H9 (cell line): ENCODE results near the gene USP13. TPM values are rescaled to one million over a fixed set of nuclear protein-coding genes. Genes with fewer than 3 reads are reported as not detected.

Source experiments
- DNase-seq: peaks from one replicate; pipeline ENCODE4 v3.0.0-alpha.2; 2017
- H2AFZ ChIP-seq: one replicate; pipeline ENCODE4 v1.6.1; 2013; ENCODE audit warnings: mild to moderate bottlenecking, low read length, control low read depth, moderate library complexity
- H2AK5ac ChIP-seq: 2 replicates; pipeline ENCODE4 v1.6.1; 2013; ENCODE audit warnings: low read length, control low read depth, mixed read lengths; ENCODE audit not compliant: insufficient read length
- H2BK120ac ChIP-seq: one replicate; pipeline ENCODE4 v1.6.1; 2013; ENCODE audit warnings: low read depth, mild to moderate bottlenecking, low read length, control low read depth, inconsistent platforms; ENCODE audit not compliant: poor library complexity, severe bottlenecking
- H2BK12ac ChIP-seq: 2 replicates; pipeline ENCODE4 v1.6.1; 2013; ENCODE audit warnings: low read length, control low read depth, mixed read lengths, low read depth; ENCODE audit not compliant: insufficient read length
- H2BK15ac ChIP-seq: 2 replicates; pipeline ENCODE4 v1.6.1; 2013; ENCODE audit warnings: low read depth, low read length, control low read depth
- H2BK20ac ChIP-seq: one replicate; pipeline ENCODE4 v1.6.1; 2013; ENCODE audit warnings: low read depth, mild to moderate bottlenecking, low read length, control low read depth, inconsistent platforms; ENCODE audit not compliant: poor library complexity, severe bottlenecking
- H2BK5ac ChIP-seq: 2 replicates; pipeline ENCODE4 v1.6.1; 2013; ENCODE audit warnings: low read length, control low read depth, mixed read lengths; ENCODE audit not compliant: insufficient read length
- H3K14ac ChIP-seq: 2 replicates; pipeline ENCODE4 v1.6.1; 2013; ENCODE audit warnings: low read length, control low read depth; ENCODE audit not compliant: insufficient read depth
- H3K18ac ChIP-seq: 2 replicates; pipeline ENCODE4 v1.6.1; 2013; ENCODE audit warnings: low read depth, mild to moderate bottlenecking, mixed read lengths, low read length, control low read depth; ENCODE audit not compliant: insufficient read length
- H3K23ac ChIP-seq: 2 replicates; pipeline ENCODE4 v1.6.1; 2013; ENCODE audit warnings: low read length, control low read depth, mixed read lengths, low read depth; ENCODE audit not compliant: insufficient read length
- H3K23me2 ChIP-seq: 2 replicates; pipeline ENCODE4 v1.6.1; 2013; ENCODE audit warnings: low read depth, mild to moderate bottlenecking, mixed read lengths, low read length, control low read depth; ENCODE audit not compliant: insufficient read length, poor library complexity, severe bottlenecking
- H3K27ac ChIP-seq: 2 replicates; pipeline ENCODE4 v1.5.1; 2013; ENCODE audit warnings: low read length, control low read depth, mixed read lengths, low read depth; ENCODE audit not compliant: insufficient read length
- H3K27me3 ChIP-seq: 2 replicates; pipeline ENCODE4 v1.6.1; 2013; ENCODE audit warnings: low read length, control low read depth, inconsistent platforms; ENCODE audit not compliant: insufficient read depth
- H3K4ac ChIP-seq: 2 replicates; pipeline ENCODE4 v1.6.1; 2013; ENCODE audit warnings: low read depth, mild to moderate bottlenecking, control low read depth, inconsistent platforms, low read length, moderate library complexity
- H3K4me1 ChIP-seq: 2 replicates; pipeline ENCODE4 v1.6.1; 2013; ENCODE audit warnings: low read length, control low read depth, inconsistent platforms; ENCODE audit not compliant: insufficient read depth
- H3K4me2 ChIP-seq: 2 replicates; pipeline ENCODE4 v1.6.1; 2013; ENCODE audit warnings: low read length, control low read depth, mixed read lengths; ENCODE audit not compliant: insufficient read length, insufficient read depth
- H3K56ac ChIP-seq: 2 replicates; pipeline ENCODE4 v1.6.1; 2013; ENCODE audit warnings: low read depth, mild to moderate bottlenecking, mixed read lengths, low read length, control low read depth; ENCODE audit not compliant: insufficient read length
- H3K79me1 ChIP-seq: 2 replicates; pipeline ENCODE4 v1.6.1; 2013; ENCODE audit warnings: low read depth, mild to moderate bottlenecking, moderate library complexity, low read length, control low read depth, inconsistent platforms; ENCODE audit not compliant: insufficient read depth, poor library complexity, severe bottlenecking
- H3K79me2 ChIP-seq: 2 replicates; pipeline ENCODE4 v1.6.1; 2013; ENCODE audit warnings: low read length, control low read depth, inconsistent platforms; ENCODE audit not compliant: insufficient read depth
- H3K9ac ChIP-seq: 2 replicates; pipeline ENCODE4 v1.6.1; 2013; ENCODE audit warnings: low read length, control low read depth, mixed read lengths; ENCODE audit not compliant: insufficient read length; ENCODE audit errors: extremely low read depth
- H3K9me3 ChIP-seq: one replicate; pipeline ENCODE4 v1.6.1; 2013; ENCODE audit warnings: low read depth, low read length, inconsistent platforms; ENCODE audit not compliant: control insufficient read depth
- H3T11ph ChIP-seq: one replicate; pipeline ENCODE4 v1.6.1; 2013; ENCODE audit warnings: mild to moderate bottlenecking, low read length, control low read depth, inconsistent platforms
- H4K20me1 ChIP-seq: one replicate; pipeline ENCODE4 v1.6.1; 2013; ENCODE audit not compliant: control insufficient read depth, insufficient read length, insufficient read depth
- H4K5ac ChIP-seq: 2 replicates; pipeline ENCODE4 v1.6.1; 2013; ENCODE audit warnings: low read depth, mild to moderate bottlenecking, mixed read lengths, low read length, control low read depth; ENCODE audit not compliant: insufficient read length
- H4K8ac ChIP-seq: replicated peaks from 2 replicates; pipeline ENCODE4 v1.6.1; 2013; ENCODE audit warnings: low read length, control low read depth, mixed read lengths, low read depth; ENCODE audit not compliant: insufficient read length
- H4K91ac ChIP-seq: 2 replicates; pipeline ENCODE4 v1.6.1; 2013; ENCODE audit warnings: low read depth, mild to moderate bottlenecking, moderate library complexity, mixed read lengths, low read length, control low read depth; ENCODE audit not compliant: insufficient read length
- H3K27ac Mint-ChIP-seq, 3 experiments: 2 replicates in 2 of 3; 3 replicates in 1 of 3; pipeline ENCODE4 v1.8.0; 2020 to 2021; ENCODE audit warnings: mixed read lengths in 3 of 3, mild to moderate bottlenecking in 1 of 3, moderate library complexity in 1 of 3
- H3K27me3 Mint-ChIP-seq: 2 replicates; pipeline ENCODE4 v1.8.0; 2021; ENCODE audit warnings: low read depth, mild to moderate bottlenecking, moderate library complexity, mixed read lengths
- H3K36me3 Mint-ChIP-seq, 3 experiments: 2 replicates in 2 of 3; 3 replicates in 1 of 3; pipeline ENCODE4 v1.8.0; 2020 to 2021; ENCODE audit warnings: low read depth in 3 of 3, mixed read lengths in 3 of 3; ENCODE audit not compliant: insufficient read depth in 1 of 3
- H3K4me1 Mint-ChIP-seq, 2 experiments: 2 replicates each; pipeline ENCODE4 v1.8.0; 2020; ENCODE audit warnings: mixed read lengths in 2 of 2
- H3K4me3 Mint-ChIP-seq, 2 experiments: 2 replicates in 1 of 2; 3 replicates in 1 of 2; pipeline ENCODE4 v1.8.0; 2020 to 2021; ENCODE audit warnings: mild to moderate bottlenecking in 2 of 2, mixed read lengths in 2 of 2, moderate library complexity in 1 of 2
- H3K9me3 Mint-ChIP-seq, 2 experiments: 2 replicates in 1 of 2; 3 replicates in 1 of 2; pipeline ENCODE4 v1.8.0; 2020; ENCODE audit warnings: mild to moderate bottlenecking in 2 of 2, mixed read lengths in 2 of 2, moderate library complexity in 1 of 2
- CTCF ChIP-seq: fragments of 200-600 bp; sonication (generic); conservative IDR thresholded peaks from 3 replicates; pipeline ENCODE4 v1.8.0; 2021; ENCODE audit warnings: antibody characterized with exemption, mild to moderate bottlenecking
- WGBS: extraction: QIAGEN DNeasy Blood & Tissue Kit; methylation state at CpG from one replicate; pipeline ENCODE4 v1.1.7; 2013; ENCODE audit warnings: missing lambda C conversion rate, low lambda C conversion rate, mixed read lengths; ENCODE audit not compliant: insufficient read length; ENCODE audit errors: extremely low coverage; 5-methylcytosine and 5-hydroxymethylcytosine counted together
- total RNA-seq: library from RNA; stranded (reverse); gene quantifications from 2 replicates; pipeline ENCODE4 v1.2.1, GENCODE V29; 2021

Gene USP13
- total RNA-seq, 1 experiment from 2014 or later = 26.7 TPM

GRCh38 chr3:179630753-179631451, 21.9 kb upstream of the USP13 start:
- Histone ChIP-seq H3K56ac (no peak overlapping the region), H3K79me2 (no peaks in the 10 kb centered on the region), H3K23me2 (no peaks in the 10 kb centered on the region), H2BK12ac (no peak overlapping the region), H3K4ac (no peak overlapping the region), H3K4me1 (no peaks in the 10 kb centered on the region), H2BK15ac (no peak overlapping the region), H2BK5ac (no peak overlapping the region), H4K91ac (no peak overlapping the region), H2AFZ (no peak overlapping the region), H4K20me1 (no peaks in the 10 kb centered on the region), H3K9me3 (no peaks in the 10 kb centered on the region), H3K27me3 (no peaks in the 10 kb centered on the region), H3K9ac (no peak overlapping the region), H2AK5ac (no peak overlapping the region), H3K4me2 (no peak overlapping the region), H3K79me1 (no peaks in the 10 kb centered on the region), H3K23ac (no peak overlapping the region), H3K18ac (no peak overlapping the region), H4K8ac (no peak overlapping the region), H3K27ac (no peak overlapping the region), H3K14ac (no peak overlapping the region), H2BK120ac (no peak overlapping the region), H4K5ac (no peak overlapping the region), H2BK20ac (no peak overlapping the region), H3T11ph (no peak overlapping the region)
- Mint-ChIP-seq H3K4me3 (no peak overlapping the region), H3K9me3 (no peaks in the 10 kb centered on the region), H3K27ac (no peak overlapping the region), H3K36me3 (peaks cover 0 to under 1% (median under 1%) of the 10 kb centered on the region in 3 experiments; a peak in 2 of 7 replicates), H3K27me3 (no peaks in the 10 kb centered on the region), H3K4me1 (peaks cover 4 to 5% of the 10 kb centered on the region in 2 experiments)
- DNase-seq = no peak
- no peak for TF ChIP-seq CTCF
- no CpG with 5 or more reads among the region's 3 CpGs for WGBS
